K562 (cell line): ENCODE measurements around the gene PTP4A2. TPM values are rescaled to one million over a fixed set of nuclear protein-coding genes. Genes with fewer than 3 reads are reported as not detected.

Experiments used
- ARID2 ChIP-seq: fragments of 450-650 bp; IDR thresholded peaks from 2 replicates; pipeline ENCODE4 v1.6.1; 2017; ENCODE audit warnings: antibody characterized with exemption, mild to moderate bottlenecking
- CCNT2 ChIP-seq: IDR thresholded peaks from 2 replicates; pipeline ENCODE4 v1.6.1; 2011; ENCODE audit warnings: borderline replicate concordance, low read depth, mild to moderate bottlenecking, moderate library complexity, mixed read lengths, low read length; ENCODE audit not compliant: insufficient read length; ENCODE audit errors: extremely low read depth
- ESRRA ChIP-seq: fragments of 450-650 bp; IDR thresholded peaks from 2 replicates; pipeline ENCODE4 v1.6.1; 2014; ENCODE audit warnings: low read depth, mild to moderate bottlenecking, moderate library complexity, borderline replicate concordance
- HDAC8 ChIP-seq: fragments of 450-650 bp; IDR thresholded peaks from 2 replicates; pipeline ENCODE4 v1.6.1; 2016; ENCODE audit warnings: mild to moderate bottlenecking, missing genetic modification characterization, moderate library complexity, missing compliant biosample characterization
- HNRNPH1 ChIP-seq: fragments of 200-400 bp; formaldehyde crosslinking; optimal IDR thresholded peaks from 2 replicates; pipeline ENCODE3; 2017; ENCODE audit warnings: low read depth, mild to moderate bottlenecking, low read length, moderate library complexity
- MTA2 ChIP-seq: fragments of 450-650 bp; IDR thresholded peaks from 2 replicates; pipeline ENCODE4 v1.6.1; 2016; ENCODE audit warnings: low read depth
- MTF1 ChIP-seq: fragments of 250-450 bp; sonication (Bioruptor Pico); IDR thresholded peaks from 2 replicates; pipeline ENCODE4 v1.9.0; 2021; ENCODE audit warnings: moderate library complexity, mild to moderate bottlenecking, inconsistent platforms, borderline replicate concordance
- MYC ChIP-seq, 2 experiments: fragments of 250-450 bp in 1 of 2; sonication (Bioruptor Pico) in 1 of 2; IDR thresholded peaks; 2 replicates each; pipeline versions ENCODE4 v1.5.1 to v1.6.1; 2012 to 2021; ENCODE audit warnings: low read depth in 2 of 2, borderline replicate concordance in 1 of 2, improper control_type of control experiment in 1 of 2, low read length in 1 of 2, mild to moderate bottlenecking in 1 of 2, moderate library complexity in 1 of 2
- MYNN ChIP-seq, 2 experiments: sonication (generic); formaldehyde crosslinking in 1 of 2; IDR thresholded peaks; 2 replicates each; pipeline versions ENCODE4 v1.5.0 to v1.6.1; 2016 to 2020; ENCODE audit warnings: antibody characterized with exemption in 1 of 2, missing genetic modification reagents in 1 of 2
- PKNOX1 ChIP-seq: fragments of 450-650 bp; IDR thresholded peaks from 2 replicates; pipeline ENCODE4 v1.6.1; 2016
- POLR2H ChIP-seq: IDR thresholded peaks from 2 replicates; pipeline ENCODE4 v1.6.1; 2016; ENCODE audit warnings: missing genetic modification characterization, low read depth, mild to moderate bottlenecking, control low read depth, missing compliant biosample characterization, moderate library complexity
- SMAD4 ChIP-seq: fragments of 250-450 bp; sonication (Bioruptor Pico); conservative IDR thresholded peaks from 2 replicates; pipeline ENCODE4 v1.8.0; 2021; ENCODE audit warnings: inconsistent platforms, mild to moderate bottlenecking, moderate library complexity
- SRSF1 ChIP-seq: fragments of 200-400 bp; formaldehyde crosslinking; IDR thresholded peaks from 2 replicates; pipeline ENCODE4 v1.6.1; 2017; ENCODE audit warnings: mild to moderate bottlenecking, low read depth, low read length, moderate library complexity
- YY1 ChIP-seq, 3 experiments: IDR thresholded peaks; 2 replicates each; pipeline ENCODE4 v1.6.1; 2011; ENCODE audit warnings: low read length in 2 of 3, mild to moderate bottlenecking in 2 of 3, moderate library complexity in 2 of 3, borderline replicate concordance in 1 of 3, control low read depth in 1 of 3, low read depth in 1 of 3; ENCODE audit not compliant: insufficient read depth in 3 of 3, insufficient replicate concordance in 2 of 3, control insufficient read depth in 1 of 3, insufficient read length in 1 of 3; ENCODE audit errors: extremely low read depth in 1 of 3
- ZFP91 ChIP-seq: sonication (generic); formaldehyde crosslinking; IDR thresholded peaks from 2 replicates; pipeline ENCODE4 v1.8.0; 2022; ENCODE audit warnings: mild to moderate bottlenecking, missing genetic modification reagents
- ZMIZ1 ChIP-seq, 2 experiments: fragments of 150-350 bp in 1 of 2; IDR thresholded peaks; 2 replicates each; pipeline ENCODE4 v1.6.1; 2012 to 2016; ENCODE audit warnings: low read depth in 2 of 2, low read length in 2 of 2, mild to moderate bottlenecking in 1 of 2, moderate library complexity in 1 of 2
- ZNF511 ChIP-seq: sonication (generic); formaldehyde crosslinking; IDR thresholded peaks from 2 replicates; pipeline ENCODE4 v1.8.0; 2022; ENCODE audit warnings: mild to moderate bottlenecking, missing genetic modification reagents
- ZNF695 ChIP-seq: fragments of 450-650 bp; formaldehyde crosslinking; IDR thresholded peaks from 2 replicates; pipeline ENCODE4 v1.4.0; 2020; ENCODE audit warnings: mild to moderate bottlenecking, moderate library complexity
- polyA plus RNA-seq, 8 experiments: library from polyadenylated mRNA; depleted of rRNA in 4 of 8; stranded (reverse) in 5 of 8; unstranded in 3 of 8; fragments of >200 nt; fragmentation: Nextera tagmentation in 2 of 8; fragmentation: Illumina TruSeq in 1 of 8; extraction: Ambion mirVana in 2 of 8; extraction: Trizol in 1 of 8; gene quantifications; 2 replicates each; pipeline versions ENCODE4 v1.2.1 to v1.2.3, GENCODE V29; 2011 to 2014; ENCODE audit warnings: inconsistent platforms in 1 of 8, missing spikeins in 1 of 8
- total RNA-seq, 7 experiments: library from RNA; depleted of rRNA in 6 of 7; stranded (reverse); fragments of >200 nt in 6 of 7; fragmentation: Illumina TruSeq in 2 of 7; extraction: Trizol in 2 of 7; gene quantifications; 2 replicates each; pipeline versions ENCODE4 v1.2.1 to v1.2.3, GENCODE V29; 2011 to 2021; ENCODE audit warnings: low replicate concordance in 1 of 7

Gene PTP4A2
- total and polyA plus RNA-seq, 9 of the 15 experiments (the other 6 are each of a cell fraction or from before 2014, with no cell fraction given): 197 to 870 (median 480) TPM

GRCh38 chr1:31938184-31938975 is at the start of gene PTP4A2 (continued):
- TF ChIP-seq CCNT2: peak; percentile 98
- TF ChIP-seq ZNF511: peak; percentile 97
- no peak for TF ChIP-seq ZFP91 (CRISPR knock-in tag)
- TF ChIP-seq PKNOX1: peak; percentile 55; the same call in 1 of the 2 replicates
- TF ChIP-seq SMAD4: peak; percentile 97
- peak; percentile 99 for TF ChIP-seq MYC (IDR thresholded peaks at IDR 0.05; ENCODE audit: low read depth, low read length)
- TF ChIP-seq MYC (CRISPR knock-in tag; IDR thresholded peaks at IDR 0.05; ENCODE audit: borderline replicate concordance, low read depth): peak; percentile 82; the same call in 1 of the 2 replicates
- TF ChIP-seq MYNN (IDR thresholded peaks at IDR 0.05): peak; percentile 80; the same call in 1 of the 2 replicates
- no peak for TF ChIP-seq MYNN (CRISPR knock-in tag; IDR thresholded peaks at IDR 0.05)
- no peak for TF ChIP-seq ZNF695 (CRISPR knock-in tag)
- TF ChIP-seq MTF1 (CRISPR knock-in tag): no peak
- TF ChIP-seq YY1 (IDR thresholded peaks at IDR 0.05; ENCODE audit: borderline replicate concordance in 1 of 3, control insufficient read depth in 1 of 3, extremely low read depth in 1 of 3, insufficient read depth in 3 of 3, insufficient read length in 1 of 3, insufficient replicate concordance in 2 of 3, low read depth in 1 of 3, low read length in 2 of 3): peak in 2 of 3 experiments; percentile 57 to 79
- peak; percentile 20; the same call in 1 of the 2 replicates for TF ChIP-seq MTA2
- TF ChIP-seq ESRRA: peak; percentile 98
- peak; percentile 75; the same call in 1 of the 2 replicates for TF ChIP-seq HDAC8
- TF ChIP-seq POLR2H (tag): peak; percentile 60; the same call in 1 of the 2 replicates
- 0 out of 4 replicates have a peak, but pooled peaks of 1 of the 2 experiments have one; percentile 15 for TF ChIP-seq ZMIZ1 (IDR thresholded peaks at IDR 0.05; ENCODE audit: low read depth in 2 of 2, low read length in 2 of 2)
- TF ChIP-seq ARID2: no peak
- no peak for TF ChIP-seq SRSF1
- no peak for TF ChIP-seq HNRNPH1
